ENCODE results near the gene MT3. TPM values are rescaled to one million over a fixed set of nuclear protein-coding genes. Genes with fewer than 3 reads are reported as not detected.

MT3 gene
- total and polyA plus RNA-seq, 2 of the 8 experiments (the other 6 are each of a cell fraction or from before 2014, with no cell fraction given): 0.17 TPM; not detected in 1

- 92% methylated on average over 4 of the region's 4 CpGs; no CpG with 5 or more reads in 1 of the 2 experiments for WGBS, 2 experiments (ENCODE audit: extremely low coverage in 1 of 2, insufficient coverage in 1 of 2, insufficient read length in 1 of 2, insufficient replicate concordance in 2 of 2, low coverage in 1 of 2, low lambda C conversion rate in 2 of 2, missing lambda C conversion rate in 1 of 2)
- TF ChIP-seq SIRT6 (IDR thresholded peaks at IDR 0.05; ENCODE audit: low read length): no peak
- no peak for TF ChIP-seq EP300 (IDR thresholded peaks at IDR 0.05; ENCODE audit: borderline replicate concordance in 1 of 2, low read depth in 2 of 2, low read length in 2 of 2)
- no peak for TF ChIP-seq EZH2 (IDR thresholded peaks at IDR 0.05; ENCODE audit: low read depth, low read length, severe bottlenecking)
- no peak for TF ChIP-seq CHD1 (IDR thresholded peaks at IDR 0.05; ENCODE audit: low read depth, low read length)
- TF ChIP-seq RXRA (IDR thresholded peaks at IDR 0.05; ENCODE audit: insufficient read depth, low read depth, low read length): no peak
- TF ChIP-seq SIN3A (conservative IDR thresholded peaks at IDR 0.05 in 1 of 2, IDR thresholded peaks at IDR 0.05 in 1 of 2; ENCODE audit: low read depth in 1 of 2, low read length in 2 of 2): no peak
- TF ChIP-seq SP1 (IDR thresholded peaks at IDR 0.05; ENCODE audit: low read depth, low read length): no peak
These were observed 15.6 kb downstream of the MT3 start for GRCh38 chr16:56604966-56605365.

More at GRCh38 chr16:56604966-56605365, 15.6 kb downstream of the MT3 start:
- CTCF ChIA-PET (ENCODE audit: partially characterized antibody): interaction anchor here (0.8 to 9.2 kb wide), 12 partner anchors 12 to 97 kb away, joined by 3 to 85 read pairs (median 5); partner anchors contain the start of genes MT1E and MT3
- H2AK5ac ChIP-seq (ENCODE audit: low read depth, low read length): no peak overlapping the region
- H3K9ac ChIP-seq (replicated peaks in 1 of 4; ENCODE audit: extremely low read depth in 1 of 4, low read depth in 3 of 4, low read length in 3 of 4): no peak overlapping the region
- no peak overlapping the region for H2BK120ac ChIP-seq (replicated peaks; ENCODE audit: low read depth, low read length)
- H3K4ac ChIP-seq (replicated peaks; ENCODE audit: insufficient read length, low read depth, low read length): no peak overlapping the region
- no peak overlapping the region for H3K23ac ChIP-seq (ENCODE audit: insufficient read length)
- no peak overlapping the region for H4K91ac ChIP-seq (replicated peaks; ENCODE audit: insufficient read length, low read length)
- peaks cover 13 to 39% (median 31%) of the 10 kb centered on the region in 4 experiments for H3K27me3 ChIP-seq (replicated peaks in 1 of 4; ENCODE audit: control insufficient read depth in 3 of 4, extremely low read depth in 1 of 4, insufficient read depth in 3 of 4, low read length in 3 of 4)
- no peaks in the 10 kb centered on the region for H3K79me1 ChIP-seq (ENCODE audit: low read depth, low read length)
- H3K18ac ChIP-seq (ENCODE audit: extremely low read depth, low read length): no peak overlapping the region
- H4K8ac ChIP-seq (ENCODE audit: extremely low read depth, insufficient read depth, low read length): no peak overlapping the region
- no peak overlapping the region for H3K27ac ChIP-seq (ENCODE audit: low read depth, low read length)
- no peaks in the 10 kb centered on the region for H3K79me2 ChIP-seq (ENCODE audit: control insufficient read depth in 1 of 2, insufficient read depth in 2 of 2, low read length in 2 of 2)
- FAIRE-seq (no peak), DNase-seq (ENCODE audit: low read depth in 1 of 2, low spot score in 2 of 2) (no peak)
- H2BK15ac ChIP-seq (ENCODE audit: low read length): no peak overlapping the region
- no peak overlapping the region for H2AFZ ChIP-seq (ENCODE audit: low read length)
- no peak overlapping the region for H3K4me2 ChIP-seq (ENCODE audit: insufficient read depth in 1 of 2, low read depth in 2 of 2, low read length in 2 of 2)
- POLR2A ChIA-PET (ENCODE audit: partially characterized antibody): interaction anchor here (1.2 to 1.6 kb wide), 2 partner anchors 21 to 58 kb away, joined by 3 to 7 read pairs; partner anchors contain the start of gene MT1E
- no peak overlapping the region for H2BK20ac ChIP-seq (ENCODE audit: low read length)
- H4K5ac ChIP-seq (ENCODE audit: insufficient read length, low read depth, low read length): no peak overlapping the region
- no peak overlapping the region for H3K14ac ChIP-seq (ENCODE audit: insufficient read length)
- H3K9me3 ChIP-seq (ENCODE audit: insufficient read depth in 2 of 2, low read depth in 1 of 2, low read length in 1 of 2): no peaks in the 10 kb centered on the region
- H2BK5ac ChIP-seq (ENCODE audit: low read depth, low read length): no peak overlapping the region
- H3K23me2 ChIP-seq (ENCODE audit: low read depth, low read length): peaks cover 11% of the 10 kb centered on the region; the same call in 1 of the 2 replicates
- peaks cover 3 to 16% (median 8%) of the 10 kb centered on the region in 4 experiments for H3K4me1 ChIP-seq (replicated peaks in 1 of 4; ENCODE audit: control insufficient read depth in 3 of 4, insufficient read depth in 4 of 4, low read length in 3 of 4)
- H3K36me3 ChIP-seq (ENCODE audit: control insufficient read depth in 2 of 4, insufficient read depth in 4 of 4, low read length in 3 of 4): no peaks in the 10 kb centered on the region
- H3K56ac ChIP-seq (replicated peaks; ENCODE audit: insufficient read length, low read depth, low read length): no peak overlapping the region
- H3K4me3 ChIP-seq (ENCODE audit: extremely low read depth in 1 of 4, insufficient read depth in 2 of 4, low read depth in 3 of 4, low read length in 4 of 4): no peak overlapping the region
- H2BK12ac ChIP-seq (ENCODE audit: low read depth, low read length): no peak overlapping the region
- peaks cover 0 to 2% of the 10 kb centered on the region in 2 experiments for H4K20me1 ChIP-seq (replicated peaks in 1 of 2; ENCODE audit: control insufficient read depth in 1 of 2, insufficient read depth in 2 of 2, low read length in 2 of 2)

All from H1 (cell line).